ENCODE measurements around the gene CARD9. TPM values are rescaled to one million over a fixed set of nuclear protein-coding genes. Genes with fewer than 3 reads are reported as not detected.

CARD9 gene
- total RNA-seq, 4 donors from 2014 or later: 0.27 to 1.5 (median 0.74) TPM

DNA sequence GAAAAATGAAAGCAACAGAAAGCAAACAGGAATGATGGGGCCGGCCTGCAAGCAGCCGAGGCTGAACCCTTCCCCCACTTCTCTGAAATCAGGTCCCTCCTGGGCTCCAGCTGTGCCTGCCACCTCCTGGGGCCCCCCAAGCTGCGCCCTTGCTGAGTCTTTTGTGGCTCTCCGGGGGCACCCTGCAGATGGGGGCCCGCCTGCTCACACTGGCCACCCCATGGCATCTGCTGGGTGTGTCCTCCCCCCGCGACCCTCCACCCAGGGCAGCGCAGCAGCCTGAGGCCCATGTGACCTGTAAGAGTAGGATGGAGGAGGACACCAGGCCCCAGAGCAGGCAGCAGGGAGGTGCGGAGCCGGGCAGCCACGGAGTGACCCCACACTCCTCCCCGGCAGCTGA is 40.4 kb downstream of the CARD9 start:
- Histone ChIP-seq H3K4me1 (peaks cover 8 to 14% of the 10 kb centered on the region in 2 donors), H3K4me3 (replicated peaks in 1 of 3) (no peak overlapping the region), H3K27me3 (no peaks in the 10 kb centered on the region), H3K36me3 (no peaks in the 10 kb centered on the region), H3K27ac (no peak overlapping the region), H3K9me3 (no peaks in the 10 kb centered on the region)
- TF ChIP-seq, protein P1, sequence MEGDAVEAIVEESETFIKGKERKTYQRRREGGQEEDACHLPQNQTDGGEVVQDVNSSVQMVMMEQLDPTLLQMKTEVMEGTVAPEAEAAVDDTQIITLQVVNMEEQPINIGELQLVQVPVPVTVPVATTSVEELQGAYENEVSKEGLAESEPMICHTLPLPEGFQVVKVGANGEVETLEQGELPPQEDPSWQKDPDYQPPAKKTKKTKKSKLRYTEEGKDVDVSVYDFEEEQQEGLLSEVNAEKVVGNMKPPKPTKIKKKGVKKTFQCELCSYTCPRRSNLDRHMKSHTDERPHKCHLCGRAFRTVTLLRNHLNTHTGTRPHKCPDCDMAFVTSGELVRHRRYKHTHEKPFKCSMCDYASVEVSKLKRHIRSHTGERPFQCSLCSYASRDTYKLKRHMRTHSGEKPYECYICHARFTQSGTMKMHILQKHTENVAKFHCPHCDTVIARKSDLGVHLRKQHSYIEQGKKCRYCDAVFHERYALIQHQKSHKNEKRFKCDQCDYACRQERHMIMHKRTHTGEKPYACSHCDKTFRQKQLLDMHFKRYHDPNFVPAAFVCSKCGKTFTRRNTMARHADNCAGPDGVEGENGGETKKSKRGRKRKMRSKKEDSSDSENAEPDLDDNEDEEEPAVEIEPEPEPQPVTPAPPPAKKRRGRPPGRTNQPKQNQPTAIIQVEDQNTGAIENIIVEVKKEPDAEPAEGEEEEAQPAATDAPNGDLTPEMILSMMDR (IDR thresholded peaks at IDR 0.05): no peak
- no peak for TF ChIP-seq POLR2A (IDR thresholded peaks at IDR 0.05)
- intact Hi-C loops (cut with DNase I): no loop called here
- 87 to 89% methylated on average over 5 to 10 of the region's 12 CpGs for WGBS, 2 donors
- no peak for DNase-seq

DNA sequence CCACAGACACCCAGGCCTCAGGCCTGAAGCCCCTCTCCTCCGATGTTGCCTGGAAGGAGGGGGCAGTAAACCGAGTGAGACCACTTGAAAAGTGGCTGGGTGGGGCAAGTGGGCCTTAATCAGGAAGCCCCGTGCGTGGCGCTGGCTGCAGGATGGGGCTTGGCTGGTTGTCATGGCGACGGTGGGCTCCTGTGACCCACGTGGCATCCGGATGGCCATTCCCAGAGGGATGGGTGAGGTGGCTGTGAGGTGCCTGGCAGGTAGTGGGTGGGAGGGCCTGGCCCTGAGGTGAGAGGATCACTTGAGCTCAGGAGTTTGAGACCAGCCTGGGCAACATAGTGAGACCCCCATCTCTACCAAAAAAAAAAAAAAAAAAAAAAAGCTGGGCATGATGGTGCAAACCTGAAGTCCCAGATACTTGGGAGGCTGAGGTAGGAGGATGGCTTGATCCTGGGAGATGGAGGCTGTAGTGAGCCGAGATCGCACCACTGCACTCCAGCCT is 40.9 kb downstream of the CARD9 start:
- H3K4me3 ChIP-seq (replicated peaks in 1 of 3): no peak overlapping the region

DNA sequence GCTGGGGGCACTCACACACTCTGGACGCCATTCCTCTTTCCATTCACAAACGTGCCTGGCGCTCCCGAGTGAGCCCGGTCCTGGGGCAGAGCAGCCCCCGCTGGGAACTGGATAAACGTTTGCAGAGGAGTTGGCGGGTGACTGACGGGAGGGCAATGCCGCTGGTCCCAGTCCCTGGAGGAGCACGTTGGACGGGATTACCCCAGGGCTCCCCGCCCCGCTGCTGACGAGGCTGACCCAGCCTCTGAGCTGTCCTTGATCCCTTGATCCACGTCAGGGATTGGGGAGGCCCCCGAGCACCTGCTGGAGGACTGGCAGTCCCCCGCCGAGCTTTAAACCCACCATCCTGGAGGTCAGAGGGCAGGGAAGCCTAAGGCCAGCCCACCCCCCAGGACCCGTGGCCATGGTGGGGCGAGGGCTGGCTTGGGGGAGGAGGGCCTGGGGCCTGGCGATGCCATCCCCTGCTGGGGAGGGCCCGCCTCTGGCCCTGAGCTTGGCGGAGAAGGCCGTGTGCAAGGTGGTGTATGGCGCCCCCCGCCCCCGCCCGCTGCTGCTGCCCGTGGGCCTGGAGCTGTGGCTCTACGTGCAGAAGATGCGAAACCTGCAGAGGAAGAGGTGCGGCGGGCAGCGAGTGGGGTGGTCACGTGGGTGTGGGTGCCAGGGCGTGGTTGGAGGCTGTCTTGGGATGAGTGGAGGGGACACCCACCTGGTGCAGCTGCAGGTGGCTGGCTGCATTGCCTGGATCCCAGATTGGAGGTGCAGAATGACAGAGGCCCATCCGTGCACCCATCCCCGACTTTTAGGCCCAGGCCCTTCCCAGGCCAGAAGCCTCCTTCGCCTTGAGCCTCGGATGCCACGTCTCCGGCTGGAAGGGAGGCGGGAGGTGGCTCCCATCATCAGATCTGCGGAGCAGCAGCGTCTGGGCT is 41.6 kb downstream of the CARD9 start:
- H3K36me3 ChIP-seq: no peaks in the 10 kb centered on the region
- no peaks in the 10 kb centered on the region for H3K27me3 ChIP-seq
- H3K4me3 ChIP-seq (replicated peaks in 1 of 3): no peak overlapping the region
- intact Hi-C loops (cut with DNase I): no loop called here
- no peak overlapping the region for H3K27ac ChIP-seq
- TF ChIP-seq, protein P1 (IDR thresholded peaks at IDR 0.05): no peak
- no peak for TF ChIP-seq POLR2A (IDR thresholded peaks at IDR 0.05)
- no peak for DNase-seq
- 90 to 98% methylated on average over 18 to 24 of the region's 46 CpGs for WGBS, 2 donors
- no peaks in the 10 kb centered on the region for H3K9me3 ChIP-seq
- H3K4me1 ChIP-seq: peaks cover 14 to 21% of the 10 kb centered on the region in 2 donors

More for the DNA sequence above, 40.9 kb downstream of the CARD9 start:
- peaks cover 11 to 17% of the 10 kb centered on the region in 2 donors for H3K4me1 ChIP-seq
- WGBS, 2 donors: 75 to 85% methylated on average over 11 of the region's 11 CpGs
- DNase-seq: no peak
- no peaks in the 10 kb centered on the region for H3K27me3 ChIP-seq
- no peaks in the 10 kb centered on the region for H3K36me3 ChIP-seq
- H3K27ac ChIP-seq: no peak overlapping the region
- no peaks in the 10 kb centered on the region for H3K9me3 ChIP-seq
- TF ChIP-seq POLR2A (IDR thresholded peaks at IDR 0.05): no peak
- TF ChIP-seq, protein P1 (IDR thresholded peaks at IDR 0.05): no peak
- intact Hi-C loops (cut with DNase I): no loop called here

- WGBS, 2 donors: 88 to 94% methylated on average over 11 to 12 of the region's 15 CpGs
- Histone ChIP-seq H3K9me3 (no peaks in the 10 kb centered on the region), H3K4me3 (replicated peaks in 1 of 3) (no peak overlapping the region), H3K27me3 (no peaks in the 10 kb centered on the region), H3K27ac (no peak overlapping the region), H3K36me3 (no peaks in the 10 kb centered on the region), H3K4me1 (peaks cover 15 to 26% of the 10 kb centered on the region in 2 donors)
- TF ChIP-seq POLR2A (IDR thresholded peaks at IDR 0.05): no peak
- TF ChIP-seq, protein P1 (IDR thresholded peaks at IDR 0.05): no peak
- intact Hi-C loops (cut with DNase I): no loop called here
- DNase-seq: no peak
Measured at GRCh38 chr9:136331030-136331429, 42.4 kb downstream of the CARD9 start.

Data from thyroid gland (tissue), 4 donors.